ENCODE results near the gene OASL.

GRCh38 chr12:121001060-121001459, 38.0 kb downstream of the OASL start:
- TF ChIP-seq CTCF (IDR thresholded peaks at IDR 0.05; ENCODE audit: insufficient read depth, low read length) = no peak
- no peak for TF ChIP-seq POLR2AphosphoS5 (IDR thresholded peaks at IDR 0.05; ENCODE audit: low read depth)
- no peak for TF ChIP-seq REST (IDR thresholded peaks at IDR 0.05; ENCODE audit: insufficient replicate concordance, low read depth)
